ENCODE results near the gene WDR47. TPM values are rescaled to one million over a fixed set of nuclear protein-coding genes. Genes with fewer than 3 reads are reported as not detected.
A peak's percentile ranks its signal among the peaks of the same experiment; 100 is the strongest.

Gene WDR47
- total and polyA plus RNA-seq, 10 of the 15 experiments (the other 5 are each of a cell fraction or from before 2014, with no cell fraction given), result 2.4 to 9.7 (median 5.9) TPM

- TF ChIP-seq ATF2 (IDR thresholded peaks at IDR 0.05; ENCODE audit: low read length) (peak; percentile 67), RUNX3 (IDR thresholded peaks at IDR 0.05; ENCODE audit: low read length) (peak; percentile 93), EED (IDR thresholded peaks at IDR 0.05; ENCODE audit: low read depth) (peak; percentile 55), ATF7 (IDR thresholded peaks at IDR 0.05; ENCODE audit: low read depth) (0 out of 2 replicates have a peak, but pooled peaks have one; percentile 36), MTA2 (IDR thresholded peaks at IDR 0.05; ENCODE audit: low read depth) (peak; percentile 24; the same call in 1 of the 2 replicates), BCL11A (IDR thresholded peaks at IDR 0.05; ENCODE audit: low read depth, low read length) (peak; percentile 47; the same call in 1 of the 2 replicates), CREM (IDR thresholded peaks at IDR 0.05; ENCODE audit: low read depth) (0 out of 2 replicates have a peak, but pooled peaks have one; percentile 30), IRF4 (IDR thresholded peaks at IDR 0.05; ENCODE audit: low read depth, low read length) (peak; percentile 62; the same call in 1 of the 2 replicates), ETV6 (conservative IDR thresholded peaks at IDR 0.05 in 1 of 2, IDR thresholded peaks at IDR 0.05 in 1 of 2; ENCODE audit: borderline replicate concordance in 1 of 2, low read depth in 1 of 2) (0 out of 4 replicates have a peak, but pooled peaks of 1 of the 2 experiments have one; percentile 19), JUNB (IDR thresholded peaks at IDR 0.05) (peak; percentile 61)
- TF ChIP-seq, protein P1, sequence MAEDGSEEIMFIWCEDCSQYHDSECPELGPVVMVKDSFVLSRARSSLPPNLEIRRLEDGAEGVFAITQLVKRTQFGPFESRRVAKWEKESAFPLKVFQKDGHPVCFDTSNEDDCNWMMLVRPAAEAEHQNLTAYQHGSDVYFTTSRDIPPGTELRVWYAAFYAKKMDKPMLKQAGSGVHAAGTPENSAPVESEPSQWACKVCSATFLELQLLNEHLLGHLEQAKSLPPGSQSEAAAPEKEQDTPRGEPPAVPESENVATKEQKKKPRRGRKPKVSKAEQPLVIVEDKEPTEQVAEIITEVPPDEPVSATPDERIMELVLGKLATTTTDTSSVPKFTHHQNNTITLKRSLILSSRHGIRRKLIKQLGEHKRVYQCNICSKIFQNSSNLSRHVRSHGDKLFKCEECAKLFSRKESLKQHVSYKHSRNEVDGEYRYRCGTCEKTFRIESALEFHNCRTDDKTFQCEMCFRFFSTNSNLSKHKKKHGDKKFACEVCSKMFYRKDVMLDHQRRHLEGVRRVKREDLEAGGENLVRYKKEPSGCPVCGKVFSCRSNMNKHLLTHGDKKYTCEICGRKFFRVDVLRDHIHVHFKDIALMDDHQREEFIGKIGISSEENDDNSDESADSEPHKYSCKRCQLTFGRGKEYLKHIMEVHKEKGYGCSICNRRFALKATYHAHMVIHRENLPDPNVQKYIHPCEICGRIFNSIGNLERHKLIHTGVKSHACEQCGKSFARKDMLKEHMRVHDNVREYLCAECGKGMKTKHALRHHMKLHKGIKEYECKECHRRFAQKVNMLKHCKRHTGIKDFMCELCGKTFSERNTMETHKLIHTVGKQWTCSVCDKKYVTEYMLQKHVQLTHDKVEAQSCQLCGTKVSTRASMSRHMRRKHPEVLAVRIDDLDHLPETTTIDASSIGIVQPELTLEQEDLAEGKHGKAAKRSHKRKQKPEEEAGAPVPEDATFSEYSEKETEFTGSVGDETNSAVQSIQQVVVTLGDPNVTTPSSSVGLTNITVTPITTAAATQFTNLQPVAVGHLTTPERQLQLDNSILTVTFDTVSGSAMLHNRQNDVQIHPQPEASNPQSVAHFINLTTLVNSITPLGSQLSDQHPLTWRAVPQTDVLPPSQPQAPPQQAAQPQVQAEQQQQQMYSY (CRISPR knock-in tag; IDR thresholded peaks at IDR 0.05), result no peak
These were observed 80.7 kb downstream of the WDR47 start (continued) for GRCh38 chr1:108961198-108961597.
